ENCODE results near the gene MED26. TPM values are rescaled to one million over a fixed set of nuclear protein-coding genes. Genes with fewer than 3 reads are reported as not detected.

Gene MED26
- total RNA-seq, 2 donors from 2014 or later, result 36.4 to 41.8 TPM

DNA sequence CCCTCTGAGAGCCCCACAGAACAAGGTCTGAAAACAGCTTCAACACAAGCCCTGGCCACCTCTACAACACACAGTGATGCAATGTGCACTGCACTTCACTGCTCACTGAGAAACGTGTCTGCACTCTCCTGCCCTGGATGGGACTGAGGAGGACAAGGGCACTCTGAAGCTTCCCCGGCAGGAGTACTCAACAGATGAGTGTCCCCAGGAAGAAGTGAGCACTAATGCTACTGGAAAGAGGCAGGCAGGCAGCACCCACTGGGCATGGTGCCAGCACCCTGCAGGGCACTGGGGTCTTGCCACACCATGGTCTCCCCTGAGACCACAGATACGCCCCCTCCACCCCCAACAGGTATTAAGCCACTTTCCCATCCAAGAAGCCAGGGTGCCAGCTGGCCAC, 38.1 kb downstream of the MED26 start:
- Mint-ChIP-seq H3K4me3 (no peak overlapping the region), H3K36me3 (ENCODE audit: low read depth) (no peaks in the 10 kb centered on the region), H3K27ac (peak overlapping the region; percentile 9), H3K4me1 (peaks cover 59% of the 10 kb centered on the region), H3K27me3 (no peaks in the 10 kb centered on the region)
- H3K9me3 ChIP-seq (ENCODE audit: control insufficient read depth, low read length, poor library complexity, severe bottlenecking), result no peaks in the 10 kb centered on the region
- ATAC-seq (no peak), DNase-seq (no peak)

- ATAC-seq (no peak), DNase-seq (no peak)
- no peaks in the 10 kb centered on the region for H3K27me3 Mint-ChIP-seq
- peak overlapping the region; percentile 97 for H3K27ac Mint-ChIP-seq
- H3K36me3 Mint-ChIP-seq (ENCODE audit: low read depth), result no peaks in the 10 kb centered on the region
- peaks cover 58% of the 10 kb centered on the region for H3K4me1 Mint-ChIP-seq
- H3K9me3 ChIP-seq (ENCODE audit: control insufficient read depth, low read length, poor library complexity, severe bottlenecking), result no peaks in the 10 kb centered on the region
- H3K4me3 Mint-ChIP-seq, result peak overlapping the region; percentile 88
These were observed 39.0 kb downstream of the MED26 start for GRCh38 chr19:16588824-16589577.

- Mint-ChIP-seq H3K4me1 (peaks cover 57% of the 10 kb centered on the region), H3K4me3 (peak overlapping the region; percentile 88), H3K36me3 (ENCODE audit: low read depth) (no peaks in the 10 kb centered on the region), H3K27me3 (no peaks in the 10 kb centered on the region), H3K27ac (peak overlapping the region; percentile 97)
- H3K9me3 ChIP-seq (ENCODE audit: control insufficient read depth, low read length, poor library complexity, severe bottlenecking), result no peaks in the 10 kb centered on the region
- peak in 2 of 3 donors; percentile 56 to 58 for DNase-seq
- ATAC-seq, result peak; percentile 72
These were observed 39.9 kb downstream of the MED26 start for GRCh38 chr19:16587833-16588823.

DNA sequence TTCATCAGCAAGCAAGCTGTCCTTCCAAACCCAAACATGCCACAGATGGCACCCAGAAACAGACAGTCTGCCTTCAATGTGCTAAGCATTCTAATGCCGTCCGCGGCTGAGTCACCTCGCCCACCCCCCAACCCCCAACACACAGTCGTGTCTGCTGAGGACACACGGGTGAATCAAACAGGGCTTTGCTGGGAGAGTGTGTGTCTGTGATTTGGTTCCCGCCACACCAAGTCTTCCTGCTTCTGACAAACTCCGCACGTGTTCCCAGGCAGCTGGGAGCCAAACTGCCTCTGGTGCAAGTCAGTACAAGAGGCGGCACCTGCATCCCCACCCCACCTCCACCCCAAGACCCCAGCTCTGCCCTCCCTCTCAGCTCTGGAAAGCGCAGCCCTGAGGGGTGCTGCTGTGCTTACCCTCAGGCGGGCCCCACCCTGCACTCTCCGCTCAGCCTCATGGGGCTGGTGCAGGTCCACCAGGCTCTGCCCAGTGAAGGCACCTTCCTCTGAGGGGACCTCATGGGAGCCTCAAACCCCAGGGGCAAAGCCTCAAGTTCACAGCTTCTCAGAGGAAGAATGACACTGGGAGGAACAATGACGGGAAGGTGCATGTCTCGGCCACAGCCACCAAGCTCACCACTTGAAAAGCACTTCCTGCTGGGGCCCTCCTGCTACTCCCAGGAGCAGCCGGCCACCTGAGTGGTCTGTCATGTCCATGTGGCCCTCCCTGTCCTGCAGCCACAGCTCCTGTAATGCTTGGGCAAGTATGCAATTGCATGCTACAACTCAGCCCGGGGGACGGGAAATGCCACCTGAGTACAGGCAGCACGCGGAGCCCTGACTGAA, 40.8 kb downstream of the MED26 start:
- Mint-ChIP-seq H3K36me3 (ENCODE audit: low read depth) (no peaks in the 10 kb centered on the region), H3K27ac (peak overlapping the region; percentile 97), H3K4me3 (peak overlapping the region; percentile 88), H3K27me3 (no peaks in the 10 kb centered on the region), H3K4me1 (peaks cover 55% of the 10 kb centered on the region)
- peak in 2 of 3 donors; percentile 33 to 68 for DNase-seq
- no peaks in the 10 kb centered on the region for H3K9me3 ChIP-seq (ENCODE audit: control insufficient read depth, low read length, poor library complexity, severe bottlenecking)
- ATAC-seq, result peak; percentile 29

DNA sequence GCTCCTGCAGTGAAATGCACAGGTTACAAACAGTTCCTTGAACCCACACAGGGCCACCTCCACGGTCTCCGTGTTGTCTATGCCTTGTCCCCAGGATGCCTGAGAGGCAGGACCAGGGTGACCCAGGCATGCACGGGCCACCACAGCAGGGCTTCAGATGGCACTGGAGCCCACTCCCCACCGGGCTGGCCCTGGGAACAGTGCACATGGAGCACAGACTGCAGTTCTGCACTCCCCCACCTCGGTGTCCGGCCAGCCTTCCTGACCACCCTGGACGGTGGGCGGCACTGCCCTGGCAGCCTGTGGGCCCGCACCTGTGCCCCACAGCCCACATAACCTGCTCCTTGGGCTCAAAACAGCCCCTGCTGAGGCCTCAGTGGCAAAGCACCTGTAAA, 41.5 kb downstream of the MED26 start:
- H3K27me3 Mint-ChIP-seq, result no peaks in the 10 kb centered on the region
- no peaks in the 10 kb centered on the region for H3K9me3 ChIP-seq (ENCODE audit: control insufficient read depth, low read length, poor library complexity, severe bottlenecking)
- H3K4me1 Mint-ChIP-seq, result peaks cover 57% of the 10 kb centered on the region
- H3K36me3 Mint-ChIP-seq (ENCODE audit: low read depth), result no peaks in the 10 kb centered on the region
- peak overlapping the region; percentile 97 for H3K27ac Mint-ChIP-seq
- ATAC-seq, result no peak
- H3K4me3 Mint-ChIP-seq, result peak overlapping the region; percentile 88
- no peak for DNase-seq

DNA sequence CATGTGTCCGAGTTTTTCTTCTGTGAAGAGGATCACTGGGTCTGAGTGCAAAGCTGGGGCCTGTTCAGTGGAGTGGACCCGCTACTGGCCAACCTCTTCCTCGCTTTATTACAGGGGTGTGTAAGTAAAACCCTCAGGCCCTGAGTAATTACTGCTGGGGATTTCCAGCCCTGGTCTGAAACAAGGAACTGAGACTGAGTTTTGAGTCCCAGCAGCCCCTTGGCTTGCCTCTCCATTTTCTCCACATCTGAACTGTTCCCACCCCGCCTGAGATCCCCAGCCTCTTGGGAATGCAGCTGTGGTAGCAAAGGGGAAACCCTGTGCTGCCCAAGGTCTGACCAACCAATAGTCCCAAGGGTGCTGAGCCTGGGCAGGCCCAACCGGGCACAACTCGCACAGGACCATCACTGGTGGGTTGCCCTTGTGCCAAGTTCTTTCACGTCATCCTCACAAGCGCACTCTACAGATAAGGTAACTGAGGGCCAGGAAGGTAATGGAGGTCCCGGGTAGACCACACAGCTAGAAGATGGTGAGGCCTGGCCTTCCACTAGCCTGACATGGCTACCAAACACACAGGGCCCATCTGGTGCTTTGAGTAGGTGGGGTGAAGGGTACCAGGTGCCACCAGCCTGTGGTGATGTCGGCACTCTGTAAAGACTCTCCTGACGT, 42.1 kb downstream of the MED26 start:
- H3K4me3 Mint-ChIP-seq, result peak overlapping the region; percentile 88
- H3K9me3 ChIP-seq (ENCODE audit: control insufficient read depth, low read length, poor library complexity, severe bottlenecking), result no peaks in the 10 kb centered on the region
- ATAC-seq (peak; percentile 14), DNase-seq (no peak)
- peaks cover 59% of the 10 kb centered on the region for H3K4me1 Mint-ChIP-seq
- no peaks in the 10 kb centered on the region for H3K36me3 Mint-ChIP-seq (ENCODE audit: low read depth)
- peak overlapping the region; percentile 97 for H3K27ac Mint-ChIP-seq
- H3K27me3 Mint-ChIP-seq, result no peaks in the 10 kb centered on the region

DNA sequence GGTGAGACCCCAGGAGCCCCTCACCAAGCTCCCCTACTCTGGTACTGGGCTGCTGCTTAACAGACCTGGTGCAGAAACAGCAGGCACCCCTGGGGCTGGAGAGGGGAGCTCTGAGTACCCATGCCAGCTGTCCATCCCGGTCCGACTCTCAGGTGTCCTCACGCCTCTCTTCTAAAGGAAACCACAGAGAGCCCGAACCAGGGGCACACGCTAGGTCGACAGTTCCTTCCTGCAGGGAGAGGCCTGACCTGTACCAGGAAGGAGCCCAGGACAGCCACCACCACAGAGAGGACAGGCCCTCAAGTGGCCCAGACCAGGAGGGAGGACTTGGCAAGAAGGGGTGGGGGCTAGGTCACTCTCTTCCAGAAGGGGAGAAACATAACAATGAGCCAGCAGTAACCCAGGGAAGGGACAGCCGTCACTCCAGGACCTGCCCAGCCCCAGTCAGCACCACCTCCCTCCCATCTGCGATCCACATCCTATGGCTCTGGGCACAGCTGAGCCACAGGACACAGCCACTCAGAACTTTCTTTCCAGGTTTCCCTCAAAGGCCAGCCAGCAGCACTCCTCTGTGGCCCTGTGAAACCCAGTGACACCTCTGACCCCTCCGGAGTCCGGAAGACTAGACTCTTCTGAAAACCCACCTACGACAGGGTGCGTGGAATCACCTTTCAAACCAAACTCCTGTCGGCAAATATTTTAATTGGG, 42.8 kb downstream of the MED26 start:
- Mint-ChIP-seq H3K27ac (peak overlapping the region; percentile 97), H3K4me3 (peak overlapping the region; percentile 88), H3K36me3 (ENCODE audit: low read depth) (no peaks in the 10 kb centered on the region), H3K4me1 (peaks cover 58% of the 10 kb centered on the region), H3K27me3 (no peaks in the 10 kb centered on the region)
- no peaks in the 10 kb centered on the region for H3K9me3 ChIP-seq (ENCODE audit: control insufficient read depth, low read length, poor library complexity, severe bottlenecking)
- DNase-seq, result no peak
- no peak for ATAC-seq

DNA sequence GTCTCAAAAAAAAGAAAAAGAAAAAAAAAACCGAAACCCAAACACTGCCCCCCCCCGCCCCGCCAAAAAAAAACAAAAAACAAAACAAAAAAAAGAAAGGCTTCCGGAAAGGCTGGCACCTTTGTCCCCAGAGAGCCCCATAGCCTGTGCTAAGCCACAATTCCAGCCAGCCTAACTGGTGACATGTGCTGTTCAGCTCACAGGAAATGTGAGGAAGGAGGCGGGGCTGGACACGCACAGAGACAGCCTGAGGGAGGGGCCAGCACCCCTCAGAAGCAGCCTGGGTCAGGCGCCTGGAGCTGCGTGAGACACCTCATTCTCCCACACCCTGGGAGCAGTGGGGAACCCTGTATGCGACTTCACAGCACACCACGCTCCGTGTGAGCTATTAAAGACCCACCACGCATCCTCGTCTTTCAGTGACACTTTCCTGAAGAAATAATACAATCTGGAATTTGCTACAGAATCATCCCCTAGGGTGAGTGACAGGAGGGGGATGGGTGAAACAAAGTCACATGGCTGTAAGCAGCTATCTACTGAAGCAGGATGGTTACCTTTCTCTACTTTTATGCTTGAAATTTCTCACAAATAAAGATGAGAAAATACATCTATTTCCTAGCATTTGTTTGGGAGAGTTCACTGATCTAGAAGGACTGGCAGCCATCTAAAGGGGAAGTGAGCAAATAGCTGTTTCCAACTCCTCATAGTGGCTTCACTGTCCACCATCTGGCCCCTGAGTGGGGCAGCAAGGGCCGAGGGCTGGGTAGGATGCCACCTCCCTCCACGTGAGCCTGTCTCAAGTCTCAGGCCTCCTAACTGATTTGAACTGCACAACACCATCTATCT, 43.5 kb downstream of the MED26 start:
- H3K27ac Mint-ChIP-seq, result peak overlapping the region; percentile 97
- no peaks in the 10 kb centered on the region for H3K36me3 Mint-ChIP-seq (ENCODE audit: low read depth)

GRCh38 chr19:16582486-16583261, 45.3 kb downstream of the MED26 start:
- Mint-ChIP-seq H3K36me3 (ENCODE audit: low read depth) (peaks cover 2% of the 10 kb centered on the region), H3K4me3 (peak overlapping the region; percentile 88), H3K27ac (peak overlapping the region; percentile 97), H3K4me1 (peaks cover 46% of the 10 kb centered on the region), H3K27me3 (no peaks in the 10 kb centered on the region)
- DNase-seq, result no peak
- no peak for ATAC-seq
- no peaks in the 10 kb centered on the region for H3K9me3 ChIP-seq (ENCODE audit: control insufficient read depth, low read length, poor library complexity, severe bottlenecking)

More for the DNA sequence above, 43.5 kb downstream of the MED26 start:
- peak; percentile 77 for ATAC-seq
- DNase-seq, result peak; percentile 76 to 91 (median 82)
- Mint-ChIP-seq H3K4me3 (peak overlapping the region; percentile 88), H3K27me3 (no peaks in the 10 kb centered on the region), H3K4me1 (peaks cover 55% of the 10 kb centered on the region)
- H3K9me3 ChIP-seq (ENCODE audit: control insufficient read depth, low read length, poor library complexity, severe bottlenecking), result no peaks in the 10 kb centered on the region

GRCh38 chr19:16581971-16582343, 46.0 kb downstream of the MED26 start:
- no peaks in the 10 kb centered on the region for H3K27me3 Mint-ChIP-seq
- H3K36me3 Mint-ChIP-seq (ENCODE audit: low read depth), result peaks cover 2% of the 10 kb centered on the region
- H3K4me1 Mint-ChIP-seq, result peaks cover 44% of the 10 kb centered on the region
- ATAC-seq, result no peak
- H3K27ac Mint-ChIP-seq, result peak overlapping the region; percentile 62
- H3K4me3 Mint-ChIP-seq, result no peak overlapping the region
- no peaks in the 10 kb centered on the region for H3K9me3 ChIP-seq (ENCODE audit: control insufficient read depth, low read length, poor library complexity, severe bottlenecking)
- no peak for DNase-seq

All from T-helper 17 cell (primary cell).